HUDEP-2 (cell line): ENCODE data around the gene OAT.

Experiments
- DNase-seq, 76 experiments: peaks; one replicate each; lab custom pipeline; 2025; ENCODE audit not compliant: unreplicated experiment in 76 of 76; lab: John Stamatoyannopoulos, UW

OAT gene

GRCh38 chr10:124408357-124408756, 10.4 kb downstream of the OAT start:
- DNase-seq, result no peak

GRCh38 chr10:124407456-124407855, 11.3 kb downstream of the OAT start:
- no peak for DNase-seq

GRCh38 chr10:124403548-124403947, 15.2 kb downstream of the OAT start:
- DNase-seq, result peak in 66 of 76 experiments; percentile 4 to 89 (median 48)

- DNase-seq, result no peak
These were observed 16.4 kb downstream of the OAT start for GRCh38 chr10:124402273-124402672.

- no peak for DNase-seq
These were observed 17.1 kb downstream of the OAT start for GRCh38 chr10:124401633-124402032.

GRCh38 chr10:124394583-124394982, 24.1 kb downstream of the OAT start:
- DNase-seq, result no peak

GRCh38 chr10:124392626-124393342, 25.9 kb downstream of the OAT start:
- no peak for DNase-seq

GRCh38 chr10:124390471-124391187, 28.1 kb downstream of the OAT start:
- DNase-seq, result no peak

- DNase-seq, result no peak
These were observed 28.9 kb downstream of the OAT start for GRCh38 chr10:124389613-124390361.

GRCh38 chr10:124388823-124389612, 29.7 kb downstream of the OAT start:
- peak in 73 of 76 experiments; percentile 9 to 93 (median 79) for DNase-seq

GRCh38 chr10:124388476-124388822, 30.3 kb downstream of the OAT start:
- no peak for DNase-seq

GRCh38 chr10:124387078-124387874, 31.4 kb downstream of the OAT start:
- no peak for DNase-seq

GRCh38 chr10:124386186-124387077, 32.3 kb downstream of the OAT start:
- DNase-seq, result no peak

GRCh38 chr10:124385627-124386185, 33.0 kb downstream of the OAT start:
- no peak for DNase-seq

- no peak for DNase-seq
These were observed 34.0 kb downstream of the OAT start for GRCh38 chr10:124384591-124385190.

- no peak for DNase-seq
These were observed 34.6 kb downstream of the OAT start for GRCh38 chr10:124384172-124384571.

- DNase-seq, result no peak
These were observed 35.2 kb downstream of the OAT start for GRCh38 chr10:124383496-124383895.

- no peak for DNase-seq
These were observed 37.6 kb downstream of the OAT start for GRCh38 chr10:124381011-124381611.
